ENCODE measurements around the gene REXO1. TPM values are rescaled to one million over a fixed set of nuclear protein-coding genes. Genes with fewer than 3 reads are reported as not detected.

Gene REXO1
- total RNA-seq, 4 donors from 2014 or later, result 16.2 to 36.0 (median 26.1) TPM

- H3K27me3 ChIP-seq, result peaks cover 10 to 99% (median 88%) of the 10 kb centered on the region in 4 donors
- H3K9me3 ChIP-seq, result peaks cover 0 to 15% (median 10%) of the 10 kb centered on the region in 4 donors
- H3K4me3 ChIP-seq, result no peak overlapping the region
- intact Hi-C loops (cut with DNase I), result loop anchor here (2.0 kb wide), 1 partner anchor 219 kb away; no protein-coding TSS in a partner anchor
- WGBS, result 4% methylated on average over 18 of the region's 38 CpGs
- H3K36me3 ChIP-seq, result no peaks in the 10 kb centered on the region
- no peak for DNase-seq (ENCODE audit: extremely low spot score)
- TF ChIP-seq EP300 (IDR thresholded peaks at IDR 0.05), result no peak
- TF ChIP-seq POLR2AphosphoS5 (IDR thresholded peaks at IDR 0.05), result no peak
- no peak for TF ChIP-seq POLR2A (IDR thresholded peaks at IDR 0.05; ENCODE audit: low read depth)
- TF ChIP-seq CTCF (IDR thresholded peaks at IDR 0.05), result no peak
- H3K27ac ChIP-seq (replicated peaks in 1 of 4), result no peak overlapping the region
- peaks cover 4 to 8% (median 5%) of the 10 kb centered on the region in 4 donors for H3K4me1 ChIP-seq
Measured at GRCh38 chr19:1765904-1766799, 82.1 kb downstream of the REXO1 start.

Other genes starting within 250 kb of the REXO1 start
- 100 to 1,000 TPM; 111 to 152 (median 132) TPM for gene UQCR11, start 243.0 kb downstream of the REXO1 start, total RNA-seq
- 10 to 100 TPM; 32.0 to 53.6 (median 46.5) TPM for gene TCF3, start 195.9 kb downstream of the REXO1 start, total RNA-seq
- not detected for gene ONECUT3, start 95.0 kb downstream of the REXO1 start, total RNA-seq
- under 1 TPM; 0.19 to 0.92 (median 0.66) TPM for gene ATP8B3, start 36.2 kb downstream of the REXO1 start, total RNA-seq
- 10 to 100 TPM in 1 of 4 donors, 1 to 10 TPM in 3; 2.5 to 10.8 (median 8.5) TPM for gene KLF16, start 15.1 kb upstream of the REXO1 start, total RNA-seq
- 100 to 1,000 TPM in 2 of 4 donors, 10 to 100 TPM in 2; 89.7 to 125 (median 102) TPM for gene ABHD17A, start 37.0 kb upstream of the REXO1 start, total RNA-seq
- gene ADAT3, start 56.9 kb upstream of the REXO1 start, total RNA-seq, result 1 to 10 TPM; 3.8 to 5.6 (median 4.4) TPM
- gene SCAMP4, start 56.9 kb upstream of the REXO1 start, total RNA-seq, result 10 to 100 TPM; 26.6 to 76.5 (median 59.3) TPM
- 10 to 100 TPM; 34.1 to 52.6 (median 48.5) TPM for gene CSNK1G2, start 92.7 kb upstream of the REXO1 start, total RNA-seq
- 100 to 1,000 TPM in 1 of 4 donors, 10 to 100 TPM in 3; 52.8 to 137 (median 77.1) TPM for gene BTBD2, start 167.2 kb upstream of the REXO1 start, total RNA-seq
- 100 to 1,000 TPM; 113 to 267 (median 193) TPM for gene MKNK2, start 202.8 kb upstream of the REXO1 start, total RNA-seq
- 10 to 100 TPM; 43.6 to 85.2 (median 56.3) TPM for gene MOB3A, start 247.8 kb upstream of the REXO1 start, total RNA-seq
- 1 to 10 TPM; 1.9 to 6.0 (median 3.9) TPM for gene IZUMO4, start 248.4 kb upstream of the REXO1 start, total RNA-seq